Activated naive CD4-positive, alpha-beta T cell treated with Interleukin-2 at 50 U/mL for 16 hours (primary cell): ENCODE data around the gene ZNF205.

Source experiments
- DNase-seq: peaks from one replicate; pipeline ENCODE4 v3.0.0-alpha.2; 2020

Gene ZNF205

DNA sequence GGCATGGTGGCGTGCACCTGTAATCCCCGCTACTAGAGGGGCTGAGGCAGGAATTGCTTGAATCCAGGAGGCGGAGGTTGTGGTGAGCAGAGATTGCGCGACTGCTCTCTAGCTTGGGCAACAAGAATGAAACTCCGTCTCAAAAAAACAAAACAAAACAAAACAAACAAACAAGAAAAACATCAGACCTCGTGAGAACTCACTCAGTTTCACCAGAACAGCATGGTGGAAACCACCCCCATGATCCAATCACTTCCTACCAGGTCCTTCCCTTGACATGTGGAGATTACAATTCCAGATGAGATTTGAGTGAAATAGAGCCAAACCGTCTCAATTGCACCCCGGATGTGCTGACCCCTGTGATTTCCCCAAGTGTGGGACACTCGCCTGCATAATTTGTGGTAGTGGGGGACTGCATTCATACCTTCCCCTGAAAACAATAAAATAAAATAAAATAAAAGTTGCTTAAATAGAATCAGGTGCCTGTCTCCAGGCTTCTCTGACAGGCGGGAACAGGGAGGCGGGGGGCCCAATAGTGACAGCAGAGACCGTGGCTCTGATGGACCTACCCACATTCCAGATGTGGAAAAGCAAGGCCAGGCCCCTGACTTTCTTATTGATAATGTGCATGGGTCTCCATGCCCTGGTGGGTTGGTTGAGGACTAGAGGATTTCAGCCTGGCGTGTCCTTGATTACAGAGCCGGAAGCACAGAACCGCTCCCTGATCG lies 26.4 kb upstream of the ZNF205 start:
- no peak for DNase-seq

DNA sequence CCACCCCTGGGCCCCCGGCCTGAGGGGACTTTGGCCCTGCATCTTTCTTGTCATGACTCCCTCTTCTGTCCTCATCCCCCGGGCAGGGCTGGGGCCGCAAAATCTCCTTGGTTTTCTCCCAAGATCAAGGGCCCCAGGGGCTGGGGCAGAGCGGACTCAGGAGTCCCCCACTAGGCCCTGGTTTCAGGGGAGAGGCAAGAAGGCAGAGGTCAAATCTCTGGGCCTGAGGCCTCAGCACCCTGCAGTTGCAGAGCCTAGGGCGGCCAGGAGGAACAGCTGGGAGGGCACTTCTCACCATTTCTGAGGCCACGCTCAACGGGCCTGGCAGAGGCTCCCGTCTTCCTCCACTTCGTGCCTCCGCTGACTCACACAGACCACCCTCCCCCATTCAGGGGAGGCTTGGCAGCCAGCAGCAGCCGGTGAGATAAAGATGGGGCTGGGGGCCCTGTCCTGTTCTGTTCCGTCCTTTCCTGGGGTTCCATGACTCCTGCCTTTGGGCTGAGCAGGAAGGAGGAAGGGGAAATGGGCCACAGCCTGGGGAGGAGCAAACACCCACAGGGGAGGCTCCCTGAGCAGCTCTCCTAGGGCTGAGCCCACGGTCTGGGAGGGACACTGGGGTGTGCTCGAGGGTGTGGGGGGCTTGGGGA lies 25.7 kb upstream of the ZNF205 start:
- DNase-seq, result no peak

DNA sequence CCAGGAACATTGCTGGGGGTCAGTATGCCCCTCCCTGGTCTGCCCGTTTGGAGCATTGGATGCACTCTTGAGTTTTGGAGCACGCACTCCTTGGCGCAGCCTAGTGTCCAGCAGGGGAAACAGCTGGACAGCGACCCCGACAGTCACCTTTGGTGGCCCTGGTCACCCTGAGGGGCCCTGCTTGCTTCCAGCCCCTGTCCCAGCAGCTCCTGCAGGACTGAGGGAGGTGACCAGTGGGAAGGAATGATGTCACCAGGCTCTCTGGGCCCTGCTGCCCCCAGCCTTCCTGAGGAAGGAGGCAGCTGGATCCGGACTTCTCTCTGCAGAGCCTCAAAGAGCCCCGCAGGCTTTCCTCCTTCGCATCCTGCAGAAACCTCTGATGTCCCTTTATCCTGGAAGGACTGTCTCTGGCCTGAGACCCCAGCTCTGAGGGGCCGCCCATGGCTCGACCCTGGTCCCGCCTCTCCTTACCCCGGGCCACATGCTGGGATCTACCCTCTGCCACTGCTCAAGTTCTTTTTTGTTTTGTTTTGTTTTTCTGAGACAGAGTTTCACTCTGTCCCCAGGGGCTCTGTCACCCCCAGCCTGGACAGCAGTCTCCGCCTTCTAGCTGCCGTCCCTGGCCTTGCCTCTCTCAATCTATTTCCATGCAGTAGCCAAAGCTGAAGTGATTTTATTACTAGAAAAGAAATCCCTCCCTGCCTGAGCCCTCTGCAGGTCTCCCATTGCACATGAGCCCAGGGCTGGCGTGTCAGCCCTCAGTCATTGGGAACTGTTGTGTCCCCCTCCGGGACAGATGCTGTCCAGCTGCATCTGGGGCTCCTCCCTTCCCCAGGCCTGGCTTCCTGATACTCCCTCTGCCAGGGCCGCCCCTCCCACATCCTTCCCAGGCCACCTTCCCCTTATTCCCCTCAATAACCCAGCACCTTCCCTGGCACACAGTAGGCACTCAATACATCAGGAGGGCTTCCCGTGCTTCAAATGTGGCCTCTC lies 24.8 kb upstream of the ZNF205 start:
- no peak for DNase-seq

DNA sequence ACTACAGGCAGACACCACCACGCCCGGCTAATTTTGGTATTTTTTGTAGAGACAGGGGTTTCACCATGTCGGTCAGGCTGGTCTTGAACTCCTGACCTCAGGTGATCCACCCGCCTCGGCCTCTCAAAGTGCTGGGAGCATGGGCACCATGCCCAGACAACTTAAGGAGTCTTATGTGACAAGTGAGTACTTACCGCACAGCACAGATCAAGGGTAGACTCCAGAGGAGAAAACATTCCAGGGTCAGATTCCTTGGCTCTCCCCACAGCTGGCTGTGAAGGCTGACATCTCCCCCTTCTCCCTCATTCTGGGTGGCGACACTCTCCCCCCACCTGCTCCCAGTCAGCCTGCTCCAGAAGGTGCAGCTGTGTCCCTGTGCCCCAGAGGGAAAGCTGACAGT lies 23.9 kb upstream of the ZNF205 start:
- no peak for DNase-seq

DNA sequence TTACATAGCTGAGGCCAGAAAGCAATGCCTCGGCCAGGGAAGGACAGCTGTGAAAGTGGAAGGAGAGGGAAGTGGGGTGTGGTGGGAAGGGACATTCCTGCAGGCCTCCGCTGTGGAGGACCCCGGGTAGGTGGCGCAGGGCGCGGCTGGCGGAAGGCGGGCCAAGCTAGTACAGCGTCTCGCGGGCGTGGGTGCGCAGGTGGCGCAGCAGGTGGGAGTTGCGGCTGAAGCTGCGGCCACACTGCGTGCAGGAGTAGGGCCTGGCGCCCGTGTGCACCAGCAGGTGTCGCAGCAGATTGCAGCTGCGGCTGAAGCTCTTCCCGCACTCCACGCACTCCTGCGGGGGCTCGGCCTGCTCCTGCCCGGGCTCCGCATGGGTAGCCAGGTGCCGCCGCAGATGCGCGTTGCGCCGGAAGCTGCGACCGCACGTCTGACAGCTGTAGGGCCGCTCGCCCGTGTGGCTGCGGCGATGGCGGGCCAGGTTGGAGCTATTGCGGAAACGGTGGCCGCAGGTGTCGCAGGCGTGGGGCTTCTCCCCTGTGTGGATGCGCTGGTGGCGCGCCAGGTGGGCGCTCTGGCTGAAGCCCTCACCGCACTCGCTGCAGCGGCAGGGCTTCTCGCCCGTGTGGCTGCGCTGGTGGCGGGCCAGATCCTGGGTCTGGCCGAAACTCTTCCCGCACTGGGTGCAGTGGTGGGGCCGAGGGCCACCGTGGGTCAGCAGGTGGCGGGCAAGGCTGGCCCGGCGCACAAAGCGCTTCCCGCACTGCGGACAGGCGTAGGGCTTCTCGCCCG lies 23.3 kb upstream of the ZNF205 start:
- no peak for DNase-seq

DNA sequence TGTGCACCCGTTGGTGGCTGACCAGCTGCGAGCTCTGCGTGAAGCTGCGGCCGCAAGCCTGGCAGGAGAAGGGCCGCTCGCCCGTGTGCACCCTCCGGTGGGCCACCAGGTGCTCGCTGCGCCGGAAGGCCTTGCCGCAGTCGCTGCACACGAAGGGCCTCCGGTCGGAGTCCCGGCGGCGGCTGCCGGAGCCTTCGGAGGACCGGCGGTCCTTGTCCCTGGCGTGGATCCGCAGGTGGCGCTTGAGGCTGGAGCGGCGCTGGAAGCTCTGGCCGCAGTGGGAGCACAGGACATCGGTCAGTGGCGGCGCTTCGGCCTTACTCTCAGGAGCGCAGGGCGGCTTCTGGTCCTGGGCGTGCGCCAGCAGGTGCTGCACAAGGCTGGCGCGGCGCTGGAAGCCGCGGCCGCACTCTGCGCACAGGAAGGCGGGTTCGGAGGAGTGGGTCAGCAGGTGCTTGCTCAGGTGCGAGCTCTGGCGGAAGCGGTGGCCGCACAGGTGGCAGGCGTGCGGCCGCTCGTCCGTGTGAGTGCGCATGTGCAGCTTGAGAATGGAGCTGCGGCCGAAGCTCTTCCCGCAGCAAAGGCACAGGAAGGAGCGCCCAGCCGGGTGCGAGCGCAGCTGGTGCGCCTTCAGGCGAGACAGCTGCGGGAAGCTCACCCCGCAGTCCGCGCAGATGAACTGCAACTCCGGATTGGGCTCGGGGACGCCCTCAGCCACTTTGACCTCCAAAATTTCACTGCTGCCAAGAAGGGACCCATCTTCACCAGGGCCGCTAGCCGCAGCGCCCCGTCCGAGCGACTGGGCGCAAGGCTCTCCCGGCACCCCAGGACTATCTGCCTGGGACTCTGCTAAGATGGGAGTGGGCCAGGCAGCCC lies 22.4 kb upstream of the ZNF205 start:
- no peak for DNase-seq

DNA sequence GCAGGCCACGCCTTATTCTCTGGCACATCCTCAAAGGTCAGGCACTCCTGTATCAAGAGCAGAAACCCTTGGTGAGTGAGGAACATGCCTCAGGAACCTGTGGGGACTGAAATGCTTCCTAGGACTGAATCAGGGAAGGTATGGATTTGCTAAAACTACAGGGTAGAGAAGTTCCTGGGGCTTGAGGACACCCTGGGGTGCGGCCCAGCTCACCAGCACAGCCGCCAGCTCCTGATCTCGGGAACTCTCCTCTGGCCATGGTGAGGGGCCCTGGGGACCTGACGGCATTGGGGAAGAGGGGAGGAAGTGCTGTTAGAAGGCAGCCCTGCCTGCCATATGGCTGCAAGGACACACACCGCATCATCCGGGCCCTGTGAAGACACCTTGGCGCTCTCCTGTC lies 20.8 kb upstream of the ZNF205 start:
- no peak for DNase-seq

DNA sequence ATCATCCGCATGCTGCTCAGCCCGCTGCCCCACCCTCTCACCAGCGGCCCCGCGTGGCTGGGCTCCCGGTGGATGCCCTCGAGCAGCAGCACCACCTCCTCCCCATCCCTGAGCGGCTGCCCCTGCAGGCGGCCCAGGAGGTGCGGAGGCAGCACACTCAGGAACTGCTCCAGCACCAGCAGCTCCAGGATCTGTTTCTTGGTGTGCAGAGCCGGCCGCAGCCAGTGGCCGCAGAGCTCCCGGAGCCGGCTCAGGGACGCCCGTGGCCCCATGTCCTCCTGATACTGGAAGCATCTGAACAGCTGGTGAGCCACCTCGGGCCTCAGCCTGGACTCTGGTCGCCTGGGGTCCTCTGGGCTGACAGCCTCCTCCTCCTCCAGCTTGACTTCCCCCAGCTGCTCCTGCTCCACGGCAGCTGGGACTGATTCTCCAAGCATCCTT lies 19.9 kb upstream of the ZNF205 start:
- no peak for DNase-seq

DNA sequence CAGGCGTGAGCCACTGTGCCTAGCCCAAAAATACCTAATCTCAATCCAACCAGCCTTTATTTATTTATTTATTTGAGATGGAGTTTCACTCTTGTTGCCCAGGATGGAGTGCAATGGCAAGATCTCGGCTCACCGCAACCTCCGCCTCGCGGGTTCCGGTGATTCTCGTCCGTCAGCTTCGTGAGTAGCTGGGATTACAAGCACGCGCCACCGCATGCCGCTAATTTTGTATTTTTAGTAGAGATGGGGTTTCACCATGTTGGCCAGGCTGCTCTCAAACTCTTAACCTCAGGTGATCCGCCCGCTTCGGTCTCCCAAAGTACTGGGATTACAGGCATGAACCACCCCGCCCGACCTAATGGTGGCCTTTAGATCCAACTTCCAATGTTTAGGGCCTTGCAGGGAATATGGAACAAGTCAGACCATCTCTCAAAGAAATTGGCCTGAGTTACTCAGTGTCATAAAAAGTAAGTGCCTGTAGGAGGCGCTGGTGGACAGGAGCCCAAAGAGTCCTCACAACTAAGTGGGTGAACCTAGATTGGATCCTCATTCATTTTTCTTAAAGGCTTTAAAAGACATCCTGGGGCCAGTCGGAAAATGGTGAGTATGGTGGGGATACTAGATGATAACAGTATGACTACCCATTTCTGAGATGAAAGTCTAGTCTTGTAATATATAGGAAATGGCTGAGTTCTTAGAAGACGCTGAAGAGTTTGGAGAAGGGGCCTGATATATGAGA lies 17.9 kb upstream of the ZNF205 start:
- peak; percentile 59 for DNase-seq

DNA sequence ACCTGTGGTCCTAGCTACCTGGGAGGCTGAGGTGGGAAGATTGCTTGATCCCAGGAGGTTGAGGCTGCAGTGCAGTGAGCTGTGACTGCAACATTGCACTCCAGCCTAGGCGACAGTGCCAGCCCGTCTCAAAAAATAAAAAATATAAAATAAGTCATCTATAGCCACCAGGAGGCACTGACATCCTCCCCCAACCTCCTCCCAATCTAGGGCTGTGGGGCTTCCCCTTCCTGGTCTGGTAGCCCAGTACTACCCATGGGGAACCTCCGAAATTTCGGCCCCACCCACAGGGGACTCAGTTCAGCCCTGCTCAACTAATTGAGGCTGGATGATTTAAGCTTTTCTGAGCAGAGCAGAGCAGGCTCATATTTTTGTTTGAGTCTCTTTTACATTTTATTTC lies 16.5 kb upstream of the ZNF205 start:
- peak; percentile 65 for DNase-seq

DNA sequence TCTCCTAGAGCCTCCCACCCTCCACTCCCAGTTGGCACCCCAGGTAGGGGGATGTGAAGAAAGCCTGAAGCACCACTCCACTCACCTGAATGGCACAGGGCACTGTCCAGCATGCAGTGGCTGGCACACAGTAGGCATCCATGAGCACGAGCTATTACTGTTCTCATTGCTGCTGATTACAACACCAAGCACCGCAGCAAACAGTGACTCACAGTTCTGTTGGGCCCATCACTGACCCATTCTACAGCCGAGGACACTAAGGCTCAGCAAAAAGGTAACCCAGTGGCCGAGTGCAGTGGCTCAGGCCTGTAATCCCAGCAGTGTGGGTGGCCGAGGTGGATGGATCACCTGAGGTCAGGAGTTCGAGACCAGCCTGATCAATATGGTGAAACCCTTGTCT lies 16.0 kb upstream of the ZNF205 start:
- DNase-seq, result no peak

DNA sequence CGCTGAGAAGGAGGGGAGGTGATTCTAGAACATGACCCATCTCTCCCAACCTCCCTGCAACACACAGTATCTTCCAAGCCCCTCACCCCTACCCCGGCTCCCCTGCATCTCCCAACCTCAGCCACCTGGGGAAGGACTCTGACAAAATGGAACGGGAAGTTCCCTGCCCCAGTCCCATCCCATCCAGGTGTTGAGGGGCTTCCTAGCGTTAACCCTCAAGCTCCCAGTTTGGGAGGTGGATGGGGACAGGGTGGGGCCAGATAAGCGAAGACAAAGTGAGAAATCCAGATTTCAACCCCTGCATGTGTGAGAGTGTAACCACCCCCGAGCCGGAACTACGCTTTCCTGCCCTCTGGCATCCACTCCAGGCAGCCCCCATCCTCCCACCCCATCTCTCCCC lies 15.1 kb upstream of the ZNF205 start:
- DNase-seq, result no peak

DNA sequence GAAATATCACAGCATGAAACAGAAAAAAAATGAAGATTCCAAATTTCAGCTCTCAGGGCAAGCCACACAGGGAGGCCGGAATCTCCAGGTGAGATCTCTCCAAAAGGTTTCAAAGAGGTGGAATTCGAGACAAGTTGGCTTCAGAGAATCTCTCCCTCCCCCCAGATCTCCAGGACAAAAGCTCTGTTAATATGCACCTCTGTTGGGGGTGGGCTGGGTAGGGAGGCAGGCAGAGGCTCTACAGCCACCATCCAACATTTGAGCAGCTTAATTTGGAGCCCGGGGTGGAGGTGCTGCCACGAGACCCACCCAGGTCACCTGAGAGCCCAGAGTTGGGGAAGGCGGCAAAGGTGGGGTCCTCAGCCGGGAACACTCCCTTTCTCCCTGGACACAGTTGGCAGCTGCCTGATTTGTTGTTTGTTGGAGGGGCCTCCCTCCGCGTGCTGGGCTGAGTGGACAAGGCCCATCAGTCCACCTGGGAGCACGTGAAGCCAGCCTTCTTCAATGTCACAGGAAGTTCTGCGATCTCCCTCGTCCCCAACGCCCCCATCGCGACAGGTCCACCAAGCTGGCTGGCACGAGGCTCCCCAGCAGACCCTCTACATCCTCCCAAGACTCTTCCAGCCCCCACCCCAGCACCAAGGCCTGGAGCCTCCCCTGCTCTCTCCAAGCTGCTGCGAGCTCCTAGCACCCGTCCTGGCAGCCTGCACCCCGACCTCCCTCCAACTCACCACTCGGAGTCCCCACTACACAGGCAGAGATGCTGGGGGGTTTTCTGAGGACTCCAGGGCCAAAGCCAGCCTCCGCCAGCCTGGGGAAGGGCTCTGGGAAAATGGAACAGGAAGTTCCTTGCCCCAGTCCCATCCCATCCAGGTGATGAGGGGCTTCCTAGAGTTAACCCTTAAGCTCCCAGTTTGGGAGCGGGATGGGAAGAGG lies 13.7 kb upstream of the ZNF205 start, which contains the start of gene ZSCAN10:
ZSCAN10 (minus strand) TSS at position 836 of the 936 bp plus-strand sequence. CDS start 6,357 bp downstream, outside the sequence.
- no peak for DNase-seq

DNA sequence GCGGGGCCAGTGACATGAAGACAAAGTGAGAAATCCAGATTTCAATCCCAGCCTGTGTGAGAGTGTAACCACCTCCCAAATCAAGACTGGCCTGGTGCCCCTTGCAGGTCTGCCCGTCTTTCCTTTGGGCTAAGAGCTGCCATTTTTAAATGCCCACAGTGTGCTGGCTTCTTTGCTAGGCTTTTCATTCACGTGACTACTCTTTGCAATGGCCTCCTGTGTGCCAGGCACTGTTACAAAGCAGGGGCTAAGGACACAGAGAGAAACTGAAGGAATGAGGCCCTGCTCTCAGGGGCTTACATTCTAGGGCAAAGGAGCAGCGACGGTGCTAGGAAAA lies 13.0 kb upstream of the ZNF205 start:
- no peak for DNase-seq

DNA sequence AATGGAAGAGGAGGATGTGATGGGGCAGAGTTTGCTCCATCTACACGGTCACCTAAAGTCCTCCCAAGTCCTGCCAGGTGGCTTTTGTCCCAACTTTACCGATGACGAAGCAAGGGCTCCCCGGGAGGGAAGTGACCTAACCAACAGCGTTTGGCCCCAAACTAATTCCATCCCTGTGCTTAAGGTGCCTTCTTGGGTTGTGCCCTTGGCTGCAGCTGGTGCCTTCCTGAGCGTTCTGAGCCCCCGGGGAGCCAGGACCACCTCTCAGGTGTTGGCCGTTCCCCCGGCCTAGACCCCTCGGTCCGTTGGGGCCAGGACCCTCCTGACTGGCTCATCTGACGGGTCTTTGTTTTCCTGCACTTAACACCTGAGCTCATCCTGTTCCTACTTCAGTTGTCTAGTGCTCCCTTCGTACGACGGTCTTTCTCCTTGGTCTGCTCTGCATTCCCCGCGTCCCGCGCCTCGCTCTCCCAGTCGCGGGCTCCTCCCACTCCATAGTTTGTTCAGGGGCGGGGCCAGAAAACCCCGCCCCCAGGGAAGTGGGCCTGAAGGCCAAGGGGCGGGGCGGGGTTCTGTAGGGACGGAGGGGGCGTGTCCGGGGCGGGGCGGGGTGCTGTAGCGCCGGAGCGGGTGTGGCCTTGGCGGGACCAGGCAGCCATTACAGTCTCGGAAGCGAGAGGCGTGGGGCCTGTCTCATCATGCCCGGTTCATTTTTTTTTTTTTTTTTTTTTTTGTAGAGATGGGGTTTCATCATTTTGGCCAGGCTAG lies 12.5 kb upstream of the ZNF205 start:
- DNase-seq, result peak; percentile 92

DNA sequence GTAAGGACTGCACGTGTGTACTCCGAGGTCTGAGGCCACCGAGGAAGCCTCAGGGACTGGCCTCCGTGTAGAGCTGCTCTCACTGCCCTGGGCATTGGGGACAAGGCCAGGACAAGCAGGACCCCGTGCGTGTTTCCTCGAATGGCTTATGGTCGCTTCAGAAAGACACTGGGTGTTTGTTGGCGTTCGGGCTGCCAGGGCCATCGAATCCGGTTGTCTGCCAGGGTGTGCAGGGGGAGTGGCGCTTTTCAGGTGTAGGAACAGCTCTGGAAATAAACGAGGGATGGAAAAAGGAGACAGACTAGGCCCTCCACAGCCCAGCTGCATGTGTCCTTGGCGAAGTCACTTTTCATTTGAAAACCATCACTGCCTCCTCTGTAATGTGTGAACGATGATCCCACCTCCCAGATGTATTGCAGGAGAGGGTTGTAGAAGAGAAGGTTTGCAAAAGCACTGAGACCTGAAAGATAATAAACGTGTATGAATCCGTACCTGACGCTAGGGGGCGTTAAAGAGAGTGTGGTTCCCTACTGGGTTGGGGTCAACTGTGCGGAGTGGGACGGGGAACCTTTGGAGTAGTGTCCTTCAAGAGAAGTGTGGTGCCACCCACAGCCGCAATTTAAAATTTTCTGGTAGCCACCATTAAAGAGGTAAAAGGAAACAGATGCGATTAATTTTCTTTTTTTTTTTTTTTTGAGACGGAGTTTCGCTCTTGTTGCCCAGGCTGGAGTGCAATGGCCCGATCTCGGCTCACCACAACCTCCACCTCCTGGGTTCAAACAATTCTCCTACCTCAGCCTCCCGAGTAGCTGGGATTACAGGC lies 11.2 kb upstream of the ZNF205 start:
- DNase-seq, result peak; percentile 48

DNA sequence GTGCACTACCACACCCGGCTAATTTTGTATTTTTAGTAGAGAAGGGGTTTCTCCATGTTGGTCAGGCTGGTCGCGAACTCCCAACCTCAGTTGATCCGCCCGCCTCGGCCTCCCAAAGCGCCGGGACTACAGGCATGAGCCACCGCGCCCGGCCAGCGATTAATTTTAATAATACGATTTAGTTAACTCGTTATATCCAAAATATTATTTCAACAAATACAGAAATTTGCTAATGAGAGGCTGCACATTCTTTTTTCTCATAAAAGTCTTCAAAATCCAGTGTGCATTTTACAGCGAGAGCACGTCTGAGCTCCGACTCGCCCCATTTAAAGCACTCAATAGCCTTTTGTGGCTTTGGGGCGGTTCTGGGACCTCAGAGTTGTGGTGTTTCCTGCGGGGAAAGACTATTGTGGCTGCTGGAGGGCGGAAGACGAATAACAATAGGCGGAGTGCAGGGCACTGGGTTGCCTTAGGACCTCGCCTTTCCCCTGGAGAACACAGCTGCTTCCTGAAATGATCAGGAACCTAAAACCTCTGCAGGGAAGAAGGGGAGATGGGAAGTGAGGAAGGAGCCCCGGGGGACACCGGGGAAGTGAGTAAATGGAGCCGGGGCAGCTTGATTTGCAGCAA lies 10.4 kb upstream of the ZNF205 start:
- peak; percentile 25 for DNase-seq
